Stimulated activated CD4-positive, alpha-beta T cell treated with anti-CD3 and anti-CD28 coated beads, Interleukin-2, amount 100 ng/mL, for 4 hours (primary cell): Measurements from ENCODE around the gene PTPRQ.
"Not testable (repeated sequence)": the region's sequence is repeated elsewhere in the genome, so short reads cannot be mapped to it uniquely, and the experiment has no call there.

ENCODE experiments used
- DNase-seq: peaks from one replicate; pipeline ENCODE4 v3.0.0-alpha.2; 2020; ENCODE audit warnings: low read depth

PTPRQ gene

GRCh38 chr12:80470403-80470802 is 26.4 kb downstream of the PTPRQ start:
- no peak for DNase-seq

GRCh38 chr12:80472236-80472635 is 28.2 kb downstream of the PTPRQ start:
- DNase-seq, result no peak

DNA sequence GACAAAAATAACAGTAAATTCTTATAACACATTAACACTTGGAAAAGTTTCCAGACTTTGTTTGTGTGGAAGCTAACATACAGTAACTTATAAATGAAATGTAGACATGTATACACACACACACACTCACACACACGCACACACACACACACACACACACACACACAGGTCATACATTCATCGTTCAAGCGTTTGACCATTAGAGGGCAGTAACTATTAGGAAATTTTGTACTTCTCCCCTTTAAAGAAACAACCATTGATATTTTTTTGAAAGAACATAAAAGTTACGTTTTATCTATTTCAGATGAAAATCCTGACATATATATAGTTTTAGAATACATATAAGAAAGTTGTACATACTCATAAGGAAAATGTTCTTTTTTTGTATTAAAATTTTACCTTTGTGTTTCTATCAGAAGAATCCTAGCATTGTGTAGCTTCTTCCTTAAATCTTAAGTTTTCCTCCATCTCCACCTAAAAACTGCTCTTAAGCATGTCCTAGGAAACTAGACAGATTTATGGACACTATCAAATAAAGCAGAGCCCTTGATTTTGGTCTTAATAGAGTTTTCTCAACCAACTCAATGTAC is 29.0 kb downstream of the PTPRQ start:
- no peak for DNase-seq

DNA sequence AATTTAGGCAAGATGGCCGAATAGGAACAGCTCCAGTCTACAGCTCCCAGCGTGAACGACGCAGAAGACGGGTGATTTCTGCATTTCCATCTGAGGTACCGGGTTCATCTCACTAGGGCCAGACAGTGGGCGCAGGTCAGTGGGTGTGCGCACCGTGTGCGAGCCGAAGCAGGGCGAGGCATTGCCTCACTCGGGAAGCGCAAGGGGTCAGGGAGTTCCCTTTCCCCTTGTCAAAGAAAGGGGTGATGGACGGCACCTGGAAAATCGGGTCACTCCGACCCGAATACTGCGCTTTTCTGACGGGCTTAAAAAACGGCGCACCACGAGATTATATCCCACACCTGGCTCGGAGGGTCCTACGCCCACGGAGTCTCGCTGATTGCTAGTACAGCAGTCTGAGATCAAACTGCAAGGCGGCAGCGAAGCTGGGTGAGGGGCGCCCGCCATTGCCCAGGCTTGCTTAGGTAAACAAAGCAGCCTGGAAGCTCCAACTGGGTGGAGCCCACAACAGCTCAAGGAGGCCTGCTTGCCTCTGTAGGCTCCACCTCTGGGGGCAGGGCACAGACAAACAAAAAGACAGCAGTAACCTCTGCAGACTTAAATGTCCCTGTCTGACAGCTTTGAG is 33.6 kb downstream of the PTPRQ start:
- DNase-seq, result not testable (repeated sequence)

GRCh38 chr12:80484746-80485145 is 40.7 kb downstream of the PTPRQ start:
- no peak for DNase-seq

GRCh38 chr12:80485222-80485987 is 41.4 kb downstream of the PTPRQ start:
- DNase-seq, result no peak

GRCh38 chr12:80490329-80490728 is 46.3 kb downstream of the PTPRQ start:
- DNase-seq, result no peak

GRCh38 chr12:80491166-80491565 is 47.1 kb downstream of the PTPRQ start:
- DNase-seq, result no peak

DNA sequence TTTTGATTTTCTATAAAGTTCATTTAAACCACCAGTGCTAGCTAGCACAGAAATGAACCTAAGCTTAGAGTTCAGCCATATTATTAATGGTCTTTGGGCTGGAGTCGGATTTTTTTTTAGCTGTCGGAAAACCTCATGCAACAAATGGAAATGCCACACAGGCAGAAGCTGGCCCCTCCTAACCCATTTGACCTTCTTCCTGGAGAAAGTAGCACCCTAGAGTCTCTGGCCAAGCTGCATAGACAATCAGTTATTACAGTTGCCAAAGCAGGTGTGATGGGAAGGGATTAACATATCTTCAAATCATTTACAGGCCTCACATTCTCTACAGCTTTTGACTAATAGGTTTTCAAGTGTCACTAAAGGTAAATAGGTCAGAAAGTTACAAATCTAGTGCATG is 49.4 kb downstream of the PTPRQ start:
- no peak for DNase-seq

DNA sequence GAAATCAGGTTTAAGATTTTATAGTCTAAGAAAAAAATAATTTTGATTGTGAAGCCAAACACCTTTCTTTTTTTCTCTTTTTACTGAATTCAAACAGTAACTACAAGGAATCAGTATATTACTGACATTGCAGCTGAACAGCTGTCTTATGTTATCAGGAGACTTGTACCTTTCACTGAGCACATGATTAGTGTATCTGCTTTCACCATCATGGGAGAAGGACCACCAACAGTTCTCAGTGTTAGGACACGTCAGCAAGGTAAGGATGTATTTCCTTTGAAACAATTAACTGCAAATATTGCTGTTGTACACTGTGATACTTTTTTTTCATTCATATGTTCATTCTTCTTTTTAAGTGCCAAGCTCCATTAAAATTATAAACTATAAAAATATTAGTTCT is 50.8 kb downstream of the PTPRQ start:
- DNase-seq, result no peak

DNA sequence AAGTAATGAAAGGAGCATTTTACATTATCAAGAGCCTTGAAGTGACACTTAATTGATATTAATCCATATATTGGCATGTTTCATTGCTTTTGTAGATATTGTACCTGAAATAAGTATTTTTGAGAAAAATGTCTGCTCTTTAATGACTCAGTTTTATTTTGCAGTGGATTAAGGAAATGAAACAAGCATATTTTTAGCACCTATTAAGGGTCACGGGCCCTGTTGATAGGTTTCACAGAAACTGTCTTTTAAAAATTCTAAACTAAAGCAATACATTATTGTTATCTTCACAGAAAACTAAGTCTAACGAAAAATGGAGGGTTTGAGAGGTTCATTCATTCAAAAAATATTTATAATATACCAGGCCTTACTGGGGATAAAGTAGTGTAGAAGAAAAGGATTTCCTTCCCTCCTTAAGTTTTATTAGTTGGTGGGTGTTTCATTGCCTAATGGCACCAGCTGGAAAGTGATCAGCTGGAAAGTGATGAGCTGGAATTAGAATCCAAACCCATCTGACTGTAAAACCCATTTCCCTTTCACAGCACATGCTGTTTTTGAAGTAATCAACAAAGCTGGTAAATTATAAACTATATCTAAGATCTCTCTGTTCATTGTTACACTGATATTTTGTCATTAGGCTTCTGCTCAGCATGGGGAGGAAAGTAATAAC is 54.2 kb downstream of the PTPRQ start:
- no peak for DNase-seq

GRCh38 chr12:80504389-80505163 is 60.5 kb downstream of the PTPRQ start:
- DNase-seq, result no peak

DNA sequence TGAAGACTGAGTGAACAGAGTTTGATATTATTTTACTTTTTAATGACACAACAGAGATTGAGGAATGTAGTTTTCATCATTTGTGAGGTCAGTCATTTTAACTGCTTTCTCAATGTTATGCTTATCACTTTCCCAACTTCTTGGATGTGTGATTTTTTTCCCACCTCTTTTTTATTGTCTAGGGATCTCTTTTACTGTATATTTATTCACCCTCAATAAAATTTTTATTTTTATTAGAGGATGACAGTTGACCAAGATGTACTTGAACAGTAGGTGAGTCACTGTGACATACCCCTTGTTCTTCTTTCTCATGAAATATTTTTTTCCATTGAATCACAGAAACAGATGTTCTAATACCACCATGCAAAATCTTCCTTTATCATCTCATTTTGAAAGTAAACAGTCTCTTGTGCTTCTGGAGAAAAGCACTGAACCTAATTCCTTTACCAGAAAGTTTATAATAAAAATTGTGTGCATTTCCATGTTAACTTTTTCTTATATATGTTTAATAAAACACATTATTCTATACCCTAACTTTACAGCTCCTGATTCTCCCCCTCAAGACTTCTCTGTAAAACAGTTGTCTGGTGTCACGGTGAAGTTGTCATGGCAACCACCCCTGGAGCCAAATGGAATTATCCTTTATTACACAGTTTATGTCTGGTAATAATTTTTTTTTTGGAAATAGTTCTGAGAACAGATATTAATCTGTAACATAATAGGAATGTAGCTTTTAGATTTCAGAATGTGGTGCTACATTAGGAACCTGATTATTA is 65.9 kb downstream of the PTPRQ start:
- DNase-seq, result no peak

GRCh38 chr12:80512781-80513180 is 68.7 kb downstream of the PTPRQ start:
- no peak for DNase-seq

GRCh38 chr12:80513211-80513610 is 69.2 kb downstream of the PTPRQ start:
- DNase-seq, result no peak

DNA sequence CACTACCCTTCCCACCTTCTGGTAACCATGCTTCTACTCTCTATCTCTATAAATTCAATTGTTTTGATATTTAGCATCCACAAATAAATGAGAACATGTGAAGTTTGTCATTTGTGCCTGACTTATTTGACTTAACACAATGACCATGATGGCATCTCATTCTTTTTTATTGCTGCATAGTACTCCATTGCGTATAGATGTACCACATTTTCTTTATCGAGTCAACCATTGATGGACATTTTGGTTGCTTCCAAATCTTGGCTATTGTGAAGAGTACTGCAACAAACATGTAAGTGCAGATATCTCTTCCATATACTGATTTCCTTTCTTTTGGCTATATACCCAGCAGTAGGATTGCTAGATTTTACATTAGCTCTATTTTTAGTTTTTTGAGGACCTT is 73.6 kb downstream of the PTPRQ start:
- DNase-seq, result no peak

DNA sequence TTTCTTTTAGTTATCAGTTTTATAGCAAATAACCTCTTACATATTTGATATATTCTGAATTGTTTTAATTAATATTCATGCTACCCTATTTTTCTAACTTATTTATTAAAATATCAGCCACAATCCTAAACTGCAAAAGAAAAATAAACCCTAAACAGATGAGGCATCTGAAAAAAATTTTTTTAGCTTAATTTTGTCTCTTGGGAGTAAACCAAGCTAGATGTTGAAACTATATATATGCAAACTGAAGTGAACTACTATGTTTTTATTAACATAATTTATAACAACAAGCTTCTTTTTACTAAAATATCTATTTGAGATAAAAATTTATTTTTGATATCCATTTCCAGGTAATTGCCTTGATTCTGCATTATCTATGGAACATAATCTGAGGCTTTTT is 87.6 kb downstream of the PTPRQ start:
- DNase-seq, result no peak

- DNase-seq, result no peak
Observed at GRCh38 chr12:80539029-80539428, 95.0 kb downstream of the PTPRQ start.

GRCh38 chr12:80549298-80549697 is 105.3 kb downstream of the PTPRQ start:
- no peak for DNase-seq

DNA sequence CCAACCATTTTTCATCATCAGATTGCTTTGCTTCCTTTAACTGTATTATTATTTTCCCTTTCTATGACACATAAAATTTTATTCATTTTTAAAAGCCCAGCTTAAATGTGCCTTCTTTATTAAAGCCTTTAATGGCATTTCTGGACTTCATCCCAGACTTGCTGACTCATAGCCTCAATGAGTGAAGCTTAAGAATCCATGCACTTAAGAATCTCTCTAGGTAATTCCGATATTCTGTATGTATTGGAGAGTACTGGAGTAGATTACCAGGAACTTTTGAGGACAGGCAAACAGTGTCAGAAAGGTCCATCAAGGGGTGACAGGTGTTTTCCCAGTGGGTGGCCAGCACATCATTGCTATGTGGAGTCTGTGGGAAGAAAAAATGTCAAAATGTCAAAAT is 107.9 kb downstream of the PTPRQ start:
- DNase-seq, result no peak

GRCh38 chr12:80553316-80553715 is 109.3 kb downstream of the PTPRQ start:
- DNase-seq, result no peak
